HepG2 (cell line): Measurements from ENCODE around the gene LRP10. TPM values are rescaled to one million over a fixed set of nuclear protein-coding genes. Genes with fewer than 3 reads are reported as not detected.
A peak's percentile ranks its signal among the peaks of the same experiment; 100 is the strongest.

Experiments used
- ARID2 ChIP-seq: sonication (generic); formaldehyde crosslinking; IDR thresholded peaks from 2 replicates; pipeline ENCODE4 v1.8.1; 2022; ENCODE audit warnings: mild to moderate bottlenecking, missing genetic modification reagents, borderline replicate concordance
- ATF2 ChIP-seq: sonication (generic); formaldehyde crosslinking; IDR thresholded peaks from 2 replicates; pipeline ENCODE4 v1.4.0; 2020; ENCODE audit warnings: missing genetic modification reagents
- GFI1 ChIP-seq: sonication (generic); formaldehyde crosslinking; IDR thresholded peaks from 2 replicates; pipeline ENCODE4 v1.5.0; 2020; ENCODE audit warnings: missing genetic modification reagents, mild to moderate bottlenecking, borderline replicate concordance
- HOXA3 ChIP-seq: sonication (generic); formaldehyde crosslinking; IDR thresholded peaks from 2 replicates; pipeline ENCODE4 v1.5.0; 2020; ENCODE audit warnings: missing genetic modification reagents
- JUN ChIP-seq: sonication (generic); formaldehyde crosslinking; IDR thresholded peaks from 2 replicates; pipeline ENCODE4 v1.4.0; 2020; ENCODE audit warnings: mild to moderate bottlenecking, missing genetic modification reagents
- MAFF ChIP-seq: IDR thresholded peaks from 2 replicates; pipeline ENCODE4 v1.6.1; 2011; ENCODE audit warnings: low read depth, low read length, improper control_type of control experiment
- NONO ChIP-seq, 2 experiments: fragments of 450-650 bp in 1 of 2; sonication (generic) in 1 of 2; formaldehyde crosslinking in 1 of 2; IDR thresholded peaks in 1 of 2; conservative IDR thresholded peaks in 1 of 2; 2 replicates each; pipeline versions ENCODE4 v1.6.1 to v1.8.0; 2017 to 2022; ENCODE audit warnings: mild to moderate bottlenecking in 1 of 2, missing genetic modification reagents in 1 of 2, moderate library complexity in 1 of 2
- PHF8 ChIP-seq: sonication (generic); formaldehyde crosslinking; IDR thresholded peaks from 2 replicates; pipeline ENCODE4 v1.5.0; 2020; ENCODE audit warnings: missing genetic modification reagents
- POGZ ChIP-seq: sonication (generic); formaldehyde crosslinking; IDR thresholded peaks from 2 replicates; pipeline ENCODE4 v1.4.0; 2020; ENCODE audit warnings: mild to moderate bottlenecking, missing genetic modification reagents
- PPARG ChIP-seq: conservative IDR thresholded peaks from 2 replicates; pipeline ENCODE4 v1.6.1; 2016; ENCODE audit warnings: missing biosample characterization, missing genetic modification reagents
- RARG ChIP-seq: sonication (generic); formaldehyde crosslinking; IDR thresholded peaks from 2 replicates; pipeline ENCODE4 v1.4.0; 2020; ENCODE audit warnings: low read depth, mild to moderate bottlenecking, missing genetic modification reagents
- SATB2 ChIP-seq: sonication (generic); formaldehyde crosslinking; IDR thresholded peaks from 2 replicates; pipeline ENCODE4 v1.5.0; 2020; ENCODE audit warnings: missing genetic modification reagents
- SCMH1 ChIP-seq: sonication (generic); formaldehyde crosslinking; IDR thresholded peaks from 2 replicates; pipeline ENCODE4 v1.9.0; 2021; ENCODE audit warnings: missing genetic modification reagents, mild to moderate bottlenecking, borderline replicate concordance
- SMARCE1 ChIP-seq: fragments of 450-650 bp; IDR thresholded peaks from 2 replicates; pipeline ENCODE4 v1.6.1; 2017; ENCODE audit warnings: borderline replicate concordance
- TFE3 ChIP-seq: IDR thresholded peaks from 2 replicates; pipeline ENCODE4 v1.6.1; 2016
- ZNF124 ChIP-seq: sonication (generic); formaldehyde crosslinking; IDR thresholded peaks from 2 replicates; pipeline ENCODE4 v1.4.0; 2020; ENCODE audit warnings: missing genetic modification reagents
- ZNF143 ChIP-seq: sonication (generic); formaldehyde crosslinking; IDR thresholded peaks from 2 replicates; pipeline ENCODE4 v1.4.0; 2020; ENCODE audit warnings: missing genetic modification reagents
- ZNF296 ChIP-seq: sonication (generic); formaldehyde crosslinking; conservative IDR thresholded peaks from 2 replicates; pipeline ENCODE4 v1.5.0; 2020; ENCODE audit warnings: mild to moderate bottlenecking, missing genetic modification reagents
- ZNF382 ChIP-seq: sonication (generic); formaldehyde crosslinking; IDR thresholded peaks from 2 replicates; pipeline ENCODE4 v1.5.0; 2020; ENCODE audit warnings: missing genetic modification reagents, mild to moderate bottlenecking, borderline replicate concordance
- ZNF646 ChIP-seq: sonication (generic); formaldehyde crosslinking; IDR thresholded peaks from 2 replicates; pipeline ENCODE4 v1.9.0; 2021; ENCODE audit warnings: mild to moderate bottlenecking, missing genetic modification reagents
- ZNF7 ChIP-seq: IDR thresholded peaks from 2 replicates; pipeline ENCODE4 v1.6.1; 2016; ENCODE audit warnings: missing biosample characterization, missing genetic modification reagents
- ZSCAN31 ChIP-seq: sonication (generic); formaldehyde crosslinking; IDR thresholded peaks from 2 replicates; pipeline ENCODE4 v1.5.0; 2020; ENCODE audit warnings: low read depth, mild to moderate bottlenecking, missing genetic modification reagents
- polyA plus RNA-seq, 8 experiments: library from polyadenylated mRNA; depleted of rRNA in 3 of 8; stranded (reverse) in 7 of 8; unstranded in 1 of 8; fragments of >200 nt; fragmentation: Illumina TruSeq in 4 of 8; extraction: Trizol in 4 of 8; gene quantifications; 2 replicates each; pipeline versions ENCODE4 v1.2.1 to v1.2.3, GENCODE V29; 2011 to 2016; ENCODE audit warnings: low read depth in 4 of 8, missing spikeins in 1 of 8, mixed read lengths in 1 of 8; ENCODE audit not compliant: insufficient read depth in 1 of 8
- total RNA-seq, 5 experiments: library from RNA; depleted of rRNA; stranded (reverse); fragments of >200 nt; fragmentation: Illumina TruSeq; extraction: Trizol; gene quantifications; 2 replicates each; pipeline ENCODE4 v1.2.3, GENCODE V29; 2016; ENCODE audit warnings: low read depth in 1 of 5

The LRP10 gene
- total and polyA plus RNA-seq, 2 of the 13 experiments (the other 11 are each of a cell fraction or from before 2014, with no cell fraction given): 16.9 to 45.2 TPM

GRCh38 chr14:22854963-22855724, 16.4 kb upstream of the LRP10 start (continued):
- no peak for TF ChIP-seq TFE3
- TF ChIP-seq NONO (IDR thresholded peaks at IDR 0.05): no peak
- TF ChIP-seq NONO (CRISPR knock-in tag; conservative IDR thresholded peaks at IDR 0.05): no peak
- TF ChIP-seq ATF2 (CRISPR knock-in tag): no peak
- TF ChIP-seq ZNF143: no peak
- TF ChIP-seq SATB2: peak; percentile 46; the same call in 1 of the 2 replicates
- no peak for TF ChIP-seq PHF8
- 0 out of 2 replicates have a peak, but pooled peaks have one; percentile 25 for TF ChIP-seq MAFF
- TF ChIP-seq GFI1 (CRISPR knock-in tag): no peak
- TF ChIP-seq HOXA3 (CRISPR knock-in tag): no peak
- TF ChIP-seq SMARCE1: no peak
- no peak for TF ChIP-seq PPARG (CRISPR knock-in tag)
- TF ChIP-seq ZNF7 (CRISPR knock-in tag): no peak
- no peak for TF ChIP-seq ZNF124 (CRISPR knock-in tag)
- TF ChIP-seq RARG: no peak
- 0 out of 2 replicates have a peak, but pooled peaks have one; percentile 33 for TF ChIP-seq JUN (CRISPR knock-in tag)
- TF ChIP-seq ZNF382 (CRISPR knock-in tag): no peak
- TF ChIP-seq ZSCAN31 (CRISPR knock-in tag): no peak
- no peak for TF ChIP-seq POGZ (CRISPR knock-in tag)
- TF ChIP-seq ZNF646 (CRISPR knock-in tag): no peak
- TF ChIP-seq ARID2 (CRISPR knock-in tag): no peak
- TF ChIP-seq SCMH1 (CRISPR knock-in tag): no peak
- TF ChIP-seq ZNF296: no peak
